ENCODE measurements around the gene ARHGAP28. TPM values are rescaled to one million over a fixed set of nuclear protein-coding genes. Genes with fewer than 3 reads are reported as not detected.

The ARHGAP28 gene
- total and polyA plus RNA-seq, 4 donors = 9.3 to 42.6 (median 18.6) TPM

DNA sequence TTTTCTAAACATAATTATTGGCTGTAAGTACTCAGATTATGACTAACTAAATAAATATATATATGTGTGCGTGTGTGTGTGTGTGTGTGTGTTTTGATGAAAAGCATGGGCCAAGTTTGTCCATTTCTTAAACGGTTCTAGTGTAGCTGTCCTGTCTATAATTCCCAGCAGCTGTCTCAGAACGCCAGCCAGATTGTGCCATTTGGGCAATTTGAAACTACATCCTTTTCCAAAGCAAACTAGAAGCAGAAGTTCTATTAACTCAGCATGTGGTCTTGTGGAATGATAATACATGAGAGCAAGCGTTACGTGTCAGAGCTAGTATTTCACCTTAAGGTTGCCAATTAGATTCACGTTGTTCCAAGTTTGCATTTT lies 1.7 kb downstream of the ARHGAP28 start:
- H3K27ac ChIP-seq (ENCODE audit: low read depth, low read length) = peak overlapping the region; percentile 87

DNA sequence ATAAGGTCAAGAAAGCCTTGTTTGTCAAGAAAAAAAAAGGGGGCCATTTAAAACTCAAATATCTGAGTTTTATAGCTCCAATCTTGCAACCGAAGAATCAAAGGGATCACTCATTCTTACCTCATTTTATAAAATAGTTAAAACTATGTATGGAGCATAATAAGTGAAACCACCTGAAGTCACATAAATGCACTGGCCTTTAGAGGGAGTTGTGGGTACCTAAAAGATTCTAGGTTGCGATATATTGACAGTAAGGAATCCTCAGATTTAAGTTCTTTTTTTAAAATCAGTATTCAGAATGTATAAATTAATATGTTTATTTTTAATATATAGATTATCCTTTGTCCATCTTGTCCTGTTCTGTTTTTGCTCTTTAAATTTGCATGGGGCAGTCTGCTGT lies 3.4 kb downstream of the ARHGAP28 start:
- Histone ChIP-seq H3K36me3 (ENCODE audit: control insufficient read depth, insufficient read depth, low read length) (no peaks in the 10 kb centered on the region), H3K9me3 (ENCODE audit: control insufficient read depth, insufficient read depth, low read length) (no peaks in the 10 kb centered on the region), H3K27ac (ENCODE audit: low read depth, low read length) (peak overlapping the region; percentile 16), H3K27me3 (ENCODE audit: control insufficient read depth, insufficient read depth, low read length) (no peaks in the 10 kb centered on the region), H3K4me1 (ENCODE audit: control insufficient read depth, insufficient read depth, low read length) (peaks cover 11% of the 10 kb centered on the region), H3K4me3 (ENCODE audit: low read depth, low read length) (no peak overlapping the region)
- no peak for DNase-seq (ENCODE audit: low read depth in 4 of 6, low spot score in 6 of 6)
- WGBS (ENCODE audit: insufficient coverage) = no CpG with 5 or more reads among the region's 2 CpGs

More for the DNA sequence above, 1.7 kb downstream of the ARHGAP28 start:
- peak in 2 of 6 donors; percentile 63 to 80 for DNase-seq (ENCODE audit: low read depth in 4 of 6, low spot score in 6 of 6)
- H3K4me3 ChIP-seq (ENCODE audit: low read depth, low read length) = peak overlapping the region; percentile 53
- H3K27me3 ChIP-seq (ENCODE audit: control insufficient read depth, insufficient read depth, low read length) = no peaks in the 10 kb centered on the region
- no peaks in the 10 kb centered on the region for H3K9me3 ChIP-seq (ENCODE audit: control insufficient read depth, insufficient read depth, low read length)
- no peaks in the 10 kb centered on the region for H3K36me3 ChIP-seq (ENCODE audit: control insufficient read depth, insufficient read depth, low read length)
- H3K4me1 ChIP-seq (ENCODE audit: control insufficient read depth, insufficient read depth, low read length) = peaks cover 11% of the 10 kb centered on the region
- 33% methylated on average over 1 of the region's 6 CpGs for WGBS (ENCODE audit: insufficient coverage)

DNA sequence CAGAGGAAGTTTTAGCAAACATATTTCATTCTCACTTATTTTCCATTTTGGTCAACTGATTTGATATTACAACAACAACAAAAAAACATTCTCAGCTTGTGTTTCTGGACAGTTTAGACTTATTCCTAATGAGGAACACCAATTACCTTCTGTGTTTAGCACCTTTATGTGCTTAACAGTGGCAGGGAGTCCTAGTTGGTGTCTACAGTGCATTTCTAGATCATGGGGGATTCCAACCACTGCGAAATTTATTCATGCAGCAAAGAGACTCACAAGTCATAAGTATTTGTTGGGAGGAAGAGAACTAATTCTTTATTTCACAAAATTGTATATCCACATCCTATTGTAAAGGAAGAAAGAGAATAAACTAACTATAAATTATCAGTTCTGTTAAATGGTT lies 4.2 kb downstream of the ARHGAP28 start:
- Histone ChIP-seq H3K4me1 (ENCODE audit: control insufficient read depth, insufficient read depth, low read length) (peaks cover 11% of the 10 kb centered on the region), H3K36me3 (ENCODE audit: control insufficient read depth, insufficient read depth, low read length) (no peaks in the 10 kb centered on the region), H3K27me3 (ENCODE audit: control insufficient read depth, insufficient read depth, low read length) (no peaks in the 10 kb centered on the region), H3K27ac (ENCODE audit: low read depth, low read length) (peak overlapping the region; percentile 8), H3K4me3 (ENCODE audit: low read depth, low read length) (no peak overlapping the region), H3K9me3 (ENCODE audit: control insufficient read depth, insufficient read depth, low read length) (no peaks in the 10 kb centered on the region)
- DNase-seq (ENCODE audit: low read depth in 4 of 6, low spot score in 6 of 6) = no peak
- no CpG with 5 or more reads among the region's 1 CpG for WGBS (ENCODE audit: insufficient coverage)

DNA sequence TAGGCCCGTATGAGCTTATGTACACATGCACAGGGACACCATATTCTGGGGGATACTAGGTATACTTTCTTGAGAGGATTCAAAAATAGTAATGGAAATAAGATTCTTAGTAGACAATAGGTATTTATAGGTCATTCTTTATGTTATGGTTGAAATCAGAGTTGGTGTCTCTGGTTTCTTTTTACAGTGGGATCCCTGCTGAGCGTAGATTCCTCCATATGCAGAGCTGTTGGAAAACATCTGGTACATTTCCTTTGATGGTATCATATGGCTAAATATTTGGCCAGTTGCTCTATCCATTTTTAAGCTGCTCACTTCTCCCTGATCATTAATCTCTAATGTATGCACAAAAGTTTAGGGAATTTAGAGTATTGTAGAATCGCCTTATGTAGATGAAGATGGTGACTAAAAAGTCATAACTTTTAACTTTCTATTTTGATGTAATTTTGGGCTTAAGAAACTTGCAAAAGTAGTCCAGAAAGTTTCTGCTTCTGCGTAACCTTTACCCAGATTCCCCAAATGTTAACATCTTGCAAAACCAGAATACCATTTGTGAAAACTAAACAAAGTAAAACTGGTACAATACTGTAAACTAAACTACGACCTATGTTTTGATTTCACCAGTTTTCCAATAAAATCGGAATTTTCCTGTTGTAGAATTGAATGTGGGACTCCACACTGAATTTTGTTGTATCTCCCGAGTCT lies 5.4 kb downstream of the ARHGAP28 start:
- Histone ChIP-seq H3K4me1 (ENCODE audit: control insufficient read depth, insufficient read depth, low read length) (peaks cover 5% of the 10 kb centered on the region), H3K27ac (ENCODE audit: low read depth, low read length) (no peak overlapping the region), H3K27me3 (ENCODE audit: control insufficient read depth, insufficient read depth, low read length) (no peaks in the 10 kb centered on the region), H3K4me3 (ENCODE audit: low read depth, low read length) (no peak overlapping the region), H3K9me3 (ENCODE audit: control insufficient read depth, insufficient read depth, low read length) (no peaks in the 10 kb centered on the region), H3K36me3 (ENCODE audit: control insufficient read depth, insufficient read depth, low read length) (no peaks in the 10 kb centered on the region)
- DNase-seq (ENCODE audit: low read depth in 4 of 6, low spot score in 6 of 6) = no peak
- WGBS (ENCODE audit: insufficient coverage) = 100% methylated on average over 2 of the region's 7 CpGs

DNA sequence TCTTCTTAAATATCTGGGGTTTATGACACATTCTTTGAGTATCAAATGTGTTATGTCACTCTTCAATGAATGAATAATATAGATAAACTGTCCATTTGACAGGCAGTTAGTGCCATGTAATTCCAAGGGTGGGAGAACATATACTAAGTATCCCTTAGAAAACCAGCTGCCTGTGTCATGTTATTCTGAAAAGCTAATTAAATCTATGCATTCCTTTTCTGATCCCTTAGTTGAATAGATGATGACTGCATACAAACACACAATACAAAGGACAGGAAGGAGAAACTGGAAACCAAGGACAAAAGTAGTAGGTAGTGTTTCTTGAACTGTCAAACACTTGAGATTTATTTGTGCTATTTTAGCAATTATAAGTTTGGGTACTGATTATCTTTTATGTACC lies 8.3 kb downstream of the ARHGAP28 start:
- Histone ChIP-seq H3K4me1 (ENCODE audit: control insufficient read depth, insufficient read depth, low read length) (no peaks in the 10 kb centered on the region), H3K27me3 (ENCODE audit: control insufficient read depth, insufficient read depth, low read length) (no peaks in the 10 kb centered on the region), H3K4me3 (ENCODE audit: low read depth, low read length) (no peak overlapping the region), H3K9me3 (ENCODE audit: control insufficient read depth, insufficient read depth, low read length) (no peaks in the 10 kb centered on the region), H3K27ac (ENCODE audit: low read depth, low read length) (no peak overlapping the region), H3K36me3 (ENCODE audit: control insufficient read depth, insufficient read depth, low read length) (no peaks in the 10 kb centered on the region)
- no peak for DNase-seq (ENCODE audit: low read depth in 4 of 6, low spot score in 6 of 6)

DNA sequence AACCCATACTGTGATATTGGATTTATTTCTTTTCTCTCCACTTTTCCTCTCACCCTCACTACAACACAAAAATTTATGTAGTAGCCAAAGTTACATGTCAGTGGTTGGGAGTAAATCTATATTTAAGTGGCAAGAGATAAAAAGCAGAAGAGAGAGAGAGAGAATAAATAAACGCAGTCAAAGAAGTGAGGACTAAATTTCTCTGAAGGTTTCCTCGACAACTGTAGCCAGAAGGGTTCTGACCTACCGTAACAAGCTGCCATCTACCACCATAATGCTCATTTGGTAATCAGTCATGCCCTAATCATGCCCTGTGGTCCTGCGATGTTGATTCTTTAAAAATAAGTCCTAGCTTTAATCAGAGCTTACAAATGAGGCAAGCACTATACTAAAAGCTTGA lies 9.1 kb downstream of the ARHGAP28 start:
- WGBS (ENCODE audit: insufficient coverage) = 0% methylated on average over 1 of the region's 4 CpGs
- H3K27me3 ChIP-seq (ENCODE audit: control insufficient read depth, insufficient read depth, low read length) = no peaks in the 10 kb centered on the region
- no peaks in the 10 kb centered on the region for H3K9me3 ChIP-seq (ENCODE audit: control insufficient read depth, insufficient read depth, low read length)
- no peak overlapping the region for H3K27ac ChIP-seq (ENCODE audit: low read depth, low read length)
- no peaks in the 10 kb centered on the region for H3K4me1 ChIP-seq (ENCODE audit: control insufficient read depth, insufficient read depth, low read length)
- H3K4me3 ChIP-seq (ENCODE audit: low read depth, low read length) = no peak overlapping the region
- no peaks in the 10 kb centered on the region for H3K36me3 ChIP-seq (ENCODE audit: control insufficient read depth, insufficient read depth, low read length)
- DNase-seq (ENCODE audit: low read depth in 4 of 6, low spot score in 6 of 6) = no peak

DNA sequence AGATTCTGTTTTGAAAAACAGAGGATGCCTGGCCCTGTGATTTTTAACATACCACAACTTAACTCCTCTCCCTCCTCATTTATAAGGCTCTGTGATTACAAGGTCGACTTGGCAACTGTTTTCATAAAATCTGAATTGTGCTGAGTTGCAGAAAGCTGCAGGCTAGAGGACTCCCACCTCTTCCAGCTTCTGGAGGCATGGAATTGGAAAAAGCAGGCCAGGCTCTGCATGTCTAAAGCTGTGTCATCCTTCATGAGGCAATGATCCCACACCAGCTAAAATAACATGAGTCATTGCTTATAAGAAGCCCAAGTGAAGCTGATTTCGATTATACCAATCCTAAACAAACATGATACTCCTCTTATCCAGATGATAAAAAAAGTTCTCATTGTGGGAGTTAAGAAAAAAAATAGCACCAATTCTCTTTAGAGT lies 11.7 kb downstream of the ARHGAP28 start:
- peak overlapping the region; percentile 70 for H3K27ac ChIP-seq (ENCODE audit: low read depth, low read length)
- DNase-seq (ENCODE audit: low read depth in 4 of 6, low spot score in 6 of 6) = peak in 1 of 6 donors; percentile 79
- no peak overlapping the region for H3K4me3 ChIP-seq (ENCODE audit: low read depth, low read length)
- no peaks in the 10 kb centered on the region for H3K36me3 ChIP-seq (ENCODE audit: control insufficient read depth, insufficient read depth, low read length)
- no peaks in the 10 kb centered on the region for H3K9me3 ChIP-seq (ENCODE audit: control insufficient read depth, insufficient read depth, low read length)
- H3K4me1 ChIP-seq (ENCODE audit: control insufficient read depth, insufficient read depth, low read length) = no peaks in the 10 kb centered on the region
- WGBS (ENCODE audit: insufficient coverage) = no CpG with 5 or more reads among the region's 2 CpGs
- H3K27me3 ChIP-seq (ENCODE audit: control insufficient read depth, insufficient read depth, low read length) = no peaks in the 10 kb centered on the region

DNA sequence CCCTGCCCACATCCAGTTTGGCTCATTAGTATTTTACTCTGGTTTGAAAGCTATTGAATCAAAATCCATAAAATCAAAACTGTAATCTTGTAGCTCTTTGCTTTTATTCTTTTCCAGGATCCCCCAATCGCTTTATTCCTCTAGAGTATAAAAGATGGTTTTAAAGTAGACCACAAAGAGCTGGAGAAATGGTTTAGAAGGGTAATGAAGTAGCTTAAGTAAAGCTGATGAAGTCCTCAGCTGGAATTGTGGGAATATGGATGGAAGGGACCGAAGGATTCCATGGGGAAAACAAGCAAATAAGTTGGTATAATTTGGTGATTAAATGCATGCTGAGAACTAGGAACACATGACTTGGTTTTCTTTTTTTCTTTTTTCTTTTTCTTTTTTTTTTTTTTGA lies 12.3 kb downstream of the ARHGAP28 start:
- 86% methylated on average over 1 of the region's 2 CpGs for WGBS (ENCODE audit: insufficient coverage)
- no peaks in the 10 kb centered on the region for H3K9me3 ChIP-seq (ENCODE audit: control insufficient read depth, insufficient read depth, low read length)
- no peak for DNase-seq (ENCODE audit: low read depth in 4 of 6, low spot score in 6 of 6)
- H3K4me3 ChIP-seq (ENCODE audit: low read depth, low read length) = no peak overlapping the region
- H3K4me1 ChIP-seq (ENCODE audit: control insufficient read depth, insufficient read depth, low read length) = no peaks in the 10 kb centered on the region
- H3K36me3 ChIP-seq (ENCODE audit: control insufficient read depth, insufficient read depth, low read length) = no peaks in the 10 kb centered on the region
- H3K27me3 ChIP-seq (ENCODE audit: control insufficient read depth, insufficient read depth, low read length) = no peaks in the 10 kb centered on the region
- peak overlapping the region; percentile 70 for H3K27ac ChIP-seq (ENCODE audit: low read depth, low read length)

DNA sequence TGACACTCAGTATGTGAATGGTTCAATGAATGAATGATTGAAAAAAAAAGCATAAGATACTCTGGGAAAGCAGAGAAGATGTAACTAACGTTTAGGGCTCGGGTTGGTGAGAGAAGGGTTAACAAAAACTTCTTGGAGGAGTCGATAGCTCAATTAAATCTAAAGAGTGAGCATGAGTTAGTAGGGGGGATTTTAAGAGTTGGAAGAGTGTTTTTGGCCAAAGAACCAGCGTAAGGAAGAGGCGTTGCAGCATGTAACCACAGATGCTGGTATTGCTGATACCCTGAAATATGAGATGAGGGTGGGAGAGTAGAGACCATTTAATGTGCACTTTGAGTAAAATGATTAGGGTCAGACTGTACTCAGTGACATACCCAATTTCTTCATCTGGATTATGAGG lies 14.5 kb downstream of the ARHGAP28 start:
- H3K36me3 ChIP-seq (ENCODE audit: control insufficient read depth, insufficient read depth, low read length) = no peaks in the 10 kb centered on the region
- 84% methylated on average over 5 of the region's 5 CpGs for WGBS (ENCODE audit: insufficient coverage)
- no peaks in the 10 kb centered on the region for H3K9me3 ChIP-seq (ENCODE audit: control insufficient read depth, insufficient read depth, low read length)
- no peak for DNase-seq (ENCODE audit: low read depth in 4 of 6, low spot score in 6 of 6)
- H3K27ac ChIP-seq (ENCODE audit: low read depth, low read length) = no peak overlapping the region
- H3K27me3 ChIP-seq (ENCODE audit: control insufficient read depth, insufficient read depth, low read length) = no peaks in the 10 kb centered on the region
- no peaks in the 10 kb centered on the region for H3K4me1 ChIP-seq (ENCODE audit: control insufficient read depth, insufficient read depth, low read length)
- no peak overlapping the region for H3K4me3 ChIP-seq (ENCODE audit: low read depth, low read length)

DNA sequence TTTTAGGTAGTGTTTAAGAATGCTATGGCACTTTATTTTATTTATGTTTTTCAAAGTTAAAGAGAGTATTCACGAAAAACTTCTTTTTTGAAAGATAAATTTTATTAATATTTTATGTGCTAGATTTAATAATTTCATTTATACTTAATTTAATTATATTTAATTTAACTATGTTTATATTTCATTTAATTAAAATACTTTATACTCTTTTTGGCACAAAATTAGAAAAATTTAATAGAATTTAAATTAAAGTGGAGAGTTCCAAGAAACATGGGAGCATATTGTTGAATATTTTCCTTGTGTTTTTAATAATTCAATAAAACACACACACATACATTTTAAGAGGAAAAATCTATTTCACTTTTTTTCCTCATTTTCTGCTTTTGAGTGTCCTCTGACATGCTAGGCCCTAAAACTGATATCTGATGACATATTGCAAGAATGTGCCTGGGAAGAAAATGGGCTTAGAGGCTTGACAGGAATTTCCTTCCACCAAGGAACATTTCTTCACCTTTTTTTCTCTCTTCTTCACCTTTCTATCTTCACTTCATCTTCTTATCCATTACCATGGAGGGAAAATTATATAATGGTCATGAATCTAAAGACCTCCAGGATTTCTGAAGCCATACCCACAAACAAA lies 15.4 kb downstream of the ARHGAP28 start:
- WGBS (ENCODE audit: insufficient coverage) = no CpG with 5 or more reads among the region's 1 CpG

More for the DNA sequence above, 15.4 kb downstream of the ARHGAP28 start:
- H3K27me3 ChIP-seq (ENCODE audit: control insufficient read depth, insufficient read depth, low read length) = no peaks in the 10 kb centered on the region
- H3K27ac ChIP-seq (ENCODE audit: low read depth, low read length) = no peak overlapping the region
- no peak for DNase-seq (ENCODE audit: low read depth in 4 of 6, low spot score in 6 of 6)
- no peaks in the 10 kb centered on the region for H3K4me1 ChIP-seq (ENCODE audit: control insufficient read depth, insufficient read depth, low read length)
- no peaks in the 10 kb centered on the region for H3K9me3 ChIP-seq (ENCODE audit: control insufficient read depth, insufficient read depth, low read length)
- no peaks in the 10 kb centered on the region for H3K36me3 ChIP-seq (ENCODE audit: control insufficient read depth, insufficient read depth, low read length)
- no peak overlapping the region for H3K4me3 ChIP-seq (ENCODE audit: low read depth, low read length)

All from spinal cord (tissue), 10 donors.